CD4-positive, alpha-beta T cell treated with Interleukin-4 for 4 hours (primary cell): ENCODE results near the gene MMP2.

Source experiments
- DNase-seq: peaks from one replicate; pipeline ENCODE4 v3.0.0-alpha.2; 2020

Gene MMP2

GRCh38 chr16:55495616-55496289 lies 16.8 kb downstream of the MMP2 start:
- DNase-seq = no peak

- no peak for DNase-seq
These were observed 17.6 kb downstream of the MMP2 start for GRCh38 chr16:55496509-55497145.

GRCh38 chr16:55497558-55497957 lies 18.6 kb downstream of the MMP2 start:
- DNase-seq = no peak

- DNase-seq = no peak
These were observed 19.1 kb downstream of the MMP2 start for GRCh38 chr16:55498101-55498500.

GRCh38 chr16:55499281-55499680 lies 20.3 kb downstream of the MMP2 start:
- DNase-seq = no peak

GRCh38 chr16:55499951-55500529 lies 21.0 kb downstream of the MMP2 start:
- no peak for DNase-seq

GRCh38 chr16:55500530-55501011 lies 21.6 kb downstream of the MMP2 start:
- no peak for DNase-seq

GRCh38 chr16:55501549-55502322 lies 22.7 kb downstream of the MMP2 start:
- no peak for DNase-seq

- no peak for DNase-seq
These were observed 23.9 kb downstream of the MMP2 start for GRCh38 chr16:55502801-55503366.

- DNase-seq = no peak
These were observed 24.9 kb downstream of the MMP2 start for GRCh38 chr16:55503726-55504550.

GRCh38 chr16:55505333-55506015 lies 26.5 kb downstream of the MMP2 start:
- no peak for DNase-seq

GRCh38 chr16:55506083-55506482 lies 27.1 kb downstream of the MMP2 start:
- no peak for DNase-seq

GRCh38 chr16:55506708-55507107 lies 27.7 kb downstream of the MMP2 start:
- DNase-seq = no peak

GRCh38 chr16:55508271-55508921 lies 29.4 kb downstream of the MMP2 start:
- no peak for DNase-seq

GRCh38 chr16:55508941-55509931 lies 30.2 kb downstream of the MMP2 start, which contains the start of gene LPCAT2:
Gene LPCAT2 (plus strand): TSS chr16:55509072. CDS start chr16:55509182, 110 bp downstream.
- DNase-seq = peak; percentile 7

GRCh38 chr16:55510185-55510805 lies 31.3 kb downstream of the MMP2 start:
- DNase-seq = no peak

- DNase-seq = no peak
These were observed 33.9 kb downstream of the MMP2 start for GRCh38 chr16:55512941-55513340.

GRCh38 chr16:55513616-55514015 lies 34.6 kb downstream of the MMP2 start:
- DNase-seq = no peak

GRCh38 chr16:55515111-55515510 lies 36.1 kb downstream of the MMP2 start:
- no peak for DNase-seq
